Immature natural killer cell (primary cell): ENCODE data around the gene AHCYL1. TPM values are rescaled to one million over a fixed set of nuclear protein-coding genes. Genes with fewer than 3 reads are reported as not detected.

Experiments used
- DNase-seq, 3 donors: peaks; one replicate each; pipeline ENCODE4 v3.0.0; 2022; ENCODE audit warnings: mixed read lengths in 1 of 3
- H3K27ac Mint-ChIP-seq, 6 donors: one replicate each; pipeline ENCODE4 v1.8.0; 2020; ENCODE audit warnings: mixed read lengths in 6 of 6, mild to moderate bottlenecking in 5 of 6, inconsistent platforms in 4 of 6, moderate library complexity in 3 of 6
- H3K27me3 Mint-ChIP-seq, 3 donors: one replicate each; pipeline ENCODE4 v1.8.0; 2020 to 2021; ENCODE audit warnings: low read depth in 3 of 3, mild to moderate bottlenecking in 3 of 3, mixed read lengths in 3 of 3, moderate library complexity in 3 of 3, inconsistent platforms in 1 of 3
- H3K36me3 Mint-ChIP-seq, 3 donors: one replicate each; pipeline ENCODE4 v1.8.0; 2020; ENCODE audit warnings: mixed read lengths in 3 of 3, inconsistent platforms in 2 of 3, mild to moderate bottlenecking in 2 of 3
- H3K4me1 Mint-ChIP-seq, 2 donors: one replicate each; pipeline ENCODE4 v1.8.0; 2020; ENCODE audit warnings: inconsistent platforms in 2 of 2, mild to moderate bottlenecking in 2 of 2, mixed read lengths in 2 of 2, moderate library complexity in 1 of 2
- H3K4me3 Mint-ChIP-seq, 5 donors: one replicate each; pipeline ENCODE4 v1.8.0; 2020; ENCODE audit warnings: mild to moderate bottlenecking in 5 of 5, mixed read lengths in 5 of 5, inconsistent platforms in 3 of 5, moderate library complexity in 3 of 5
- H3K9me3 Mint-ChIP-seq, 6 donors: one replicate each; pipeline ENCODE4 v1.8.0; 2020; ENCODE audit warnings: mild to moderate bottlenecking in 6 of 6, mixed read lengths in 6 of 6, inconsistent platforms in 4 of 6, moderate library complexity in 3 of 6
- polyA plus RNA-seq, 3 donors: library from polyadenylated mRNA; unstranded; fragments of 300-500 nt; fragmentation: Illumina TruSeq; gene quantifications; one replicate each; pipeline ENCODE4 v1.2.3, GENCODE V29; 2021

Gene AHCYL1
- polyA plus RNA-seq, 3 donors from 2014 or later, result 30.2 to 75.4 (median 46.4) TPM

GRCh38 chr1:110047463-110047862, 62.9 kb downstream of the AHCYL1 start:
- H3K27ac Mint-ChIP-seq, result no peak overlapping the region
- peaks cover 0 to 2% (median 1%) of the 10 kb centered on the region in 3 donors for H3K27me3 Mint-ChIP-seq
- H3K9me3 Mint-ChIP-seq, result no peaks in the 10 kb centered on the region
- H3K36me3 Mint-ChIP-seq, result peaks cover 26 to 58% (median 38%) of the 10 kb centered on the region in 3 donors
- H3K4me1 Mint-ChIP-seq, result no peaks in the 10 kb centered on the region
- no peak overlapping the region for H3K4me3 Mint-ChIP-seq
- no peak for DNase-seq

GRCh38 chr1:110048240-110048639, 63.7 kb downstream of the AHCYL1 start:
- no peaks in the 10 kb centered on the region for H3K4me1 Mint-ChIP-seq
- DNase-seq, result no peak

GRCh38 chr1:110048923-110049601, 64.5 kb downstream of the AHCYL1 start:
- Mint-ChIP-seq H3K27ac (no peak overlapping the region), H3K4me1 (no peaks in the 10 kb centered on the region), H3K27me3 (peaks cover 0 to 2% (median 0%) of the 10 kb centered on the region in 3 donors), H3K36me3 (peaks cover 29 to 64% (median 38%) of the 10 kb centered on the region in 3 donors), H3K9me3 (no peaks in the 10 kb centered on the region), H3K4me3 (no peak overlapping the region)
- no peak for DNase-seq

More at GRCh38 chr1:110048240-110048639, 63.7 kb downstream of the AHCYL1 start:
- Mint-ChIP-seq H3K27me3 (peaks cover 0 to 2% (median 0%) of the 10 kb centered on the region in 3 donors), H3K27ac (no peak overlapping the region), H3K9me3 (no peaks in the 10 kb centered on the region), H3K36me3 (peaks cover 26 to 60% (median 38%) of the 10 kb centered on the region in 3 donors), H3K4me3 (no peak overlapping the region)

GRCh38 chr1:110049801-110050601, 65.4 kb downstream of the AHCYL1 start:
- Mint-ChIP-seq H3K27ac (no peak overlapping the region), H3K36me3 (peaks cover 26 to 62% (median 40%) of the 10 kb centered on the region in 3 donors), H3K27me3 (peaks cover 0 to 2% (median 0%) of the 10 kb centered on the region in 3 donors), H3K9me3 (no peaks in the 10 kb centered on the region), H3K4me1 (no peaks in the 10 kb centered on the region), H3K4me3 (no peak overlapping the region)
- DNase-seq, result no peak

- peaks cover 0 to 2% (median 0%) of the 10 kb centered on the region in 3 donors for H3K27me3 Mint-ChIP-seq
- peaks cover 22 to 60% (median 36%) of the 10 kb centered on the region in 3 donors for H3K36me3 Mint-ChIP-seq
- no peak for DNase-seq
- H3K4me3 Mint-ChIP-seq, result no peak overlapping the region
- H3K27ac Mint-ChIP-seq, result no peak overlapping the region
- no peaks in the 10 kb centered on the region for H3K9me3 Mint-ChIP-seq
- H3K4me1 Mint-ChIP-seq, result no peaks in the 10 kb centered on the region
Observed at GRCh38 chr1:110050602-110051261, 66.2 kb downstream of the AHCYL1 start.

GRCh38 chr1:110051262-110051648, 66.7 kb downstream of the AHCYL1 start:
- DNase-seq, result no peak
- Mint-ChIP-seq H3K36me3 (peaks cover 22 to 56% (median 36%) of the 10 kb centered on the region in 3 donors), H3K9me3 (no peaks in the 10 kb centered on the region), H3K27ac (no peak overlapping the region), H3K4me3 (no peak overlapping the region), H3K4me1 (no peaks in the 10 kb centered on the region), H3K27me3 (peaks cover 0 to 2% (median 0%) of the 10 kb centered on the region in 3 donors)

GRCh38 chr1:110053552-110054428, 69.2 kb downstream of the AHCYL1 start:
- Mint-ChIP-seq H3K27ac (no peak overlapping the region), H3K4me1 (no peaks in the 10 kb centered on the region), H3K4me3 (no peak overlapping the region), H3K27me3 (peaks cover 0 to 2% (median 0%) of the 10 kb centered on the region in 3 donors), H3K36me3 (peaks cover 21 to 49% (median 31%) of the 10 kb centered on the region in 3 donors), H3K9me3 (no peaks in the 10 kb centered on the region)
- DNase-seq, result peak; percentile 43 to 51 (median 47)

- no peaks in the 10 kb centered on the region for H3K9me3 Mint-ChIP-seq
- no peak for DNase-seq
- no peak overlapping the region for H3K4me3 Mint-ChIP-seq
- H3K27me3 Mint-ChIP-seq, result peaks cover 0 to 2% (median 0%) of the 10 kb centered on the region in 3 donors
- H3K4me1 Mint-ChIP-seq, result no peaks in the 10 kb centered on the region
- peaks cover 20 to 52% (median 30%) of the 10 kb centered on the region in 3 donors for H3K36me3 Mint-ChIP-seq
- H3K27ac Mint-ChIP-seq, result peak overlapping the region in 1 of 6 donors; percentile 14
Observed at GRCh38 chr1:110055493-110056284, 71.1 kb downstream of the AHCYL1 start.

- DNase-seq, result no peak
- Mint-ChIP-seq H3K27ac (no peak overlapping the region), H3K27me3 (peaks cover 0 to 2% (median 0%) of the 10 kb centered on the region in 3 donors), H3K4me1 (no peaks in the 10 kb centered on the region), H3K36me3 (peaks cover 20 to 48% (median 26%) of the 10 kb centered on the region in 3 donors), H3K4me3 (no peak overlapping the region), H3K9me3 (no peaks in the 10 kb centered on the region)
Observed at GRCh38 chr1:110056285-110056683, 71.7 kb downstream of the AHCYL1 start.

GRCh38 chr1:110056776-110057175, 72.2 kb downstream of the AHCYL1 start:
- Mint-ChIP-seq H3K27me3 (peaks cover 0 to 2% (median 0%) of the 10 kb centered on the region in 3 donors), H3K36me3 (peaks cover 20 to 43% (median 23%) of the 10 kb centered on the region in 3 donors), H3K27ac (no peak overlapping the region), H3K4me3 (no peak overlapping the region), H3K9me3 (no peaks in the 10 kb centered on the region), H3K4me1 (no peaks in the 10 kb centered on the region)
- DNase-seq, result no peak

GRCh38 chr1:110057963-110058518, 73.5 kb downstream of the AHCYL1 start:
- Mint-ChIP-seq H3K9me3 (no peaks in the 10 kb centered on the region), H3K36me3 (peaks cover 15 to 38% (median 25%) of the 10 kb centered on the region in 3 donors), H3K4me1 (no peaks in the 10 kb centered on the region), H3K27ac (no peak overlapping the region), H3K27me3 (no peaks in the 10 kb centered on the region), H3K4me3 (no peak overlapping the region)
- DNase-seq, result no peak

GRCh38 chr1:110058591-110058990, 74.0 kb downstream of the AHCYL1 start:
- no peaks in the 10 kb centered on the region for H3K4me1 Mint-ChIP-seq
- H3K9me3 Mint-ChIP-seq, result no peaks in the 10 kb centered on the region
- DNase-seq, result no peak
- H3K36me3 Mint-ChIP-seq, result peaks cover 13 to 32% (median 25%) of the 10 kb centered on the region in 3 donors
- H3K4me3 Mint-ChIP-seq, result no peak overlapping the region
- no peaks in the 10 kb centered on the region for H3K27me3 Mint-ChIP-seq
- H3K27ac Mint-ChIP-seq, result peak overlapping the region in 2 of 6 donors; percentile 0 to 61
